ENCODE measurements around the gene CCNE1.

The CCNE1 gene

GRCh38 chr19:29854033-29854432 is 42.2 kb downstream of the CCNE1 start:
- DNase-seq (ENCODE audit: low read depth, low spot score): no peak
- POLR2A ChIA-PET: no interaction called here
- no peak overlapping the region for H3K4me3 ChIP-seq (ENCODE audit: low read depth, low read length)
- no peak for TF ChIP-seq CTCF (IDR thresholded peaks at IDR 0.05; ENCODE audit: insufficient read depth, low read length, missing control alignments)
- CTCF ChIA-PET: interaction anchor here (1.2 kb wide), 1 partner anchor 20 kb away, joined by 4 read pairs; no protein-coding TSS in a partner anchor

- CTCF ChIA-PET: interaction anchor here (1.2 kb wide), 1 partner anchor 19 kb away, joined by 4 read pairs; no protein-coding TSS in a partner anchor
- TF ChIP-seq CTCF (IDR thresholded peaks at IDR 0.05; ENCODE audit: insufficient read depth, low read length, missing control alignments): no peak
- no peak for DNase-seq (ENCODE audit: low read depth, low spot score)
- no peak overlapping the region for H3K4me3 ChIP-seq (ENCODE audit: low read depth, low read length)
- POLR2A ChIA-PET: no interaction called here
Observed at GRCh38 chr19:29855087-29855486, 43.3 kb downstream of the CCNE1 start.

- ChIA-PET CTCF (interaction anchor here (0.7 kb wide), 1 partner anchor 18 kb away, joined by 3 read pairs; no protein-coding TSS in a partner anchor), POLR2A (no interaction called here)
- no peak overlapping the region for H3K4me3 ChIP-seq (ENCODE audit: low read depth, low read length)
- no peak for DNase-seq (ENCODE audit: low read depth, low spot score)
- TF ChIP-seq CTCF (IDR thresholded peaks at IDR 0.05; ENCODE audit: insufficient read depth, low read length, missing control alignments): no peak
Observed at GRCh38 chr19:29855741-29856500, 44.1 kb downstream of the CCNE1 start.

GRCh38 chr19:29858000-29858596 is 46.3 kb downstream of the CCNE1 start:
- DNase-seq (ENCODE audit: low read depth, low spot score): no peak
- CTCF ChIA-PET: interaction anchor here (0.6 to 2.5 kb wide), 9 partner anchors 9 to 791 kb away, joined by 3 to 11 read pairs (median 3); no protein-coding TSS in a partner anchor
- no peak overlapping the region for H3K4me3 ChIP-seq (ENCODE audit: low read depth, low read length)
- POLR2A ChIA-PET: no interaction called here
- TF ChIP-seq CTCF (IDR thresholded peaks at IDR 0.05; ENCODE audit: insufficient read depth, low read length, missing control alignments): peak; percentile 50

- H3K4me3 ChIP-seq (ENCODE audit: low read depth, low read length): no peak overlapping the region
- ChIA-PET CTCF (interaction anchor here (0.6 to 2.5 kb wide), 7 partner anchors 9 to 791 kb away, joined by 3 to 11 read pairs (median 3); no protein-coding TSS in a partner anchor), POLR2A (no interaction called here)
- DNase-seq (ENCODE audit: low read depth, low spot score): no peak
- TF ChIP-seq CTCF (IDR thresholded peaks at IDR 0.05; ENCODE audit: insufficient read depth, low read length, missing control alignments): no peak
Observed at GRCh38 chr19:29858621-29859020, 46.8 kb downstream of the CCNE1 start.

- TF ChIP-seq CTCF (IDR thresholded peaks at IDR 0.05; ENCODE audit: insufficient read depth, low read length, missing control alignments): no peak
- ChIA-PET CTCF (interaction anchor here (1.1 to 1.3 kb wide), 2 partner anchors 12 to 14 kb away, joined by 3 to 4 read pairs; no protein-coding TSS in a partner anchor), POLR2A (no interaction called here)
- no peak overlapping the region for H3K4me3 ChIP-seq (ENCODE audit: low read depth, low read length)
- DNase-seq (ENCODE audit: low read depth, low spot score): no peak
Observed at GRCh38 chr19:29860492-29860891, 48.7 kb downstream of the CCNE1 start.

Data from AG04449 (cell line).